HG02938 (cell line): ENCODE measurements around the gene NBEA.

Experiments
- ATAC-seq: cut with Tn5 transposase; IDR thresholded peaks from one replicate; pipeline ENCODE4 v1.9.1; 2021; ENCODE audit warnings: mild to moderate bottlenecking, moderate library complexity; ENCODE audit not compliant: unreplicated experiment

Gene NBEA

DNA sequence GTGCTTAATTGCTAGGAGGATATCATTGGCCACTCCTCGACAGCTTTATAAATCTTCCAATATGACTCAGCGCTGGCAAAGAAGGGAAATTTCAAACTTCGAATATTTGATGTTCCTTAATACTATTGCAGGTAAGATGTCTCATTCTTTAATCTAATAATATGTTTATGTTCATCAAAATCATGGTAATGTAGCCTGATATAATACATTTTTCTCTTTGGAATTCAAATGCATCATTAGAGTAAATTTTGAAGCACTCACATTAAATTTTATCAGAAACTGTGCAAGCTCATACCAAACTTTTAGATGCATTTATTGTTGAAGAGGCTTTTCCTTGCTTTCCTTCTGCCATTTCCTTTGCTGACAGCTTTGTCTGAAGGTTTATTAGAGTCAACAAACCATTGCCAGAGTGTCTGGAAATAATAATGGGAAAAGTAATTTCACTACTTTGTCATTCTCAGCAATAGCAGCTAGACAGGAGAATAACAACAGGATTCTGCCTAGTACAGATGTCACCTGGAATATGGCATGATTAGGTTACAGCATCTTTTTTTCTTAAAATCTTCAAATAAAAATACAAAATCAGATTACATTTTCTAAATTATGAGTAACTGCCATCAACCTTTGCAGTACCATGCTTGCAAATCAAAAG is 613.0 kb downstream of the NBEA start:
- no peak for ATAC-seq

DNA sequence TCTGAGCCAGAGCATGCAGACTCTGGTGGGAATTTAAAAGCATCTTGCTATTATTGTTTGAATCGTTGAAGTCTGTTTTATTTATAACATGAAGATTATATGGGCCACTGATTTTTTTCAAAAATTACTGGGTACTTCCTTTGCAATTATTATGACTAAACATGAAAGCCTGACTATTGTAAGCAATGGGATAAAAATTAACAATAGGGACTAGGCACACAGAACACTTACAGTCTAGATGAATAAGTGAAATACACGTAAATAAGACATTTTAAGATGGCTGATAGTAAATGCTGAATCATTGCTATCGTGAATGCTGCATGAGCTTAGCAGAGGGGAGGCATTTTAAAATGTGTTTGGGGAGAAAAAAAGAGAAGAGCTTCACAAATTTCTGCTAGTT is 615.4 kb downstream of the NBEA start:
- no peak for ATAC-seq

GRCh38 chr13:35561540-35561939 is 619.5 kb downstream of the NBEA start:
- ATAC-seq, result no peak

DNA sequence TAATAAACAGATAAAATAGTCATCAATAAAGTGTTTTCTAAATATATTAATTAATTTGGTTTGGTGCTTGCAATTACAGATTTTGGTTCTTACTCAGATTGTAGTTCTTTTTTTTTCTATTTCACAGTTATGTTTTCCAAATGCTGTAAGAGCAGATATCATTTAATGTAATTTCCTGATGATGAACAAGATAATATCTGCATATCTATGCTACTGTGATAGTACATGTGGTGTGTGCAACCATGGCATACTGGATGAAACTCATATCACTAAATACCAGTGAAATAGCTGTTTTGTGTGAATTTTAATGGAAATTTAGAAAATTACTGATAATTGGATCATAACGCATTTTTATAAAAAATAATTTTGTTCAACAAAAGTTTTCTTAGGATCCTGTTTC is 623.2 kb downstream of the NBEA start:
- no peak for ATAC-seq

DNA sequence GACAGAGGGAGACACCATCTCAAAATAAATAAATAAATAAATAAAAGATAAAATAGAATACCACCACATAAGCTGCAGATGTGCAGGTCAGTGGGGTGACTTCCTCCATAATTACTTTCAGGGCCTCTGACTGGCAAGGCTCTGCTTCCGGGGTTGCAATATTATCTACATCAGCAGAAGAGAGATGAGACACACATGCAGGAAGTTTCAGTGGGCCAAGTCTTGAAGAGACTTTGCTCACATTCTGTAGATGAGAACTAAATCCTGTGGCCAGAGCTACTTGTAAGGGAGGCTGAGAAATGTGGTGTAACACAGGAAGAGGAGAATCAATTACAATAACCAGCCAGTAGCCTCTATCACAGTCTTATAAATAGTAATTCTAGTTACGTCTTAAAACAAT is 624.3 kb downstream of the NBEA start:
- no peak for ATAC-seq

GRCh38 chr13:35567406-35567980 is 625.4 kb downstream of the NBEA start:
- no peak for ATAC-seq

DNA sequence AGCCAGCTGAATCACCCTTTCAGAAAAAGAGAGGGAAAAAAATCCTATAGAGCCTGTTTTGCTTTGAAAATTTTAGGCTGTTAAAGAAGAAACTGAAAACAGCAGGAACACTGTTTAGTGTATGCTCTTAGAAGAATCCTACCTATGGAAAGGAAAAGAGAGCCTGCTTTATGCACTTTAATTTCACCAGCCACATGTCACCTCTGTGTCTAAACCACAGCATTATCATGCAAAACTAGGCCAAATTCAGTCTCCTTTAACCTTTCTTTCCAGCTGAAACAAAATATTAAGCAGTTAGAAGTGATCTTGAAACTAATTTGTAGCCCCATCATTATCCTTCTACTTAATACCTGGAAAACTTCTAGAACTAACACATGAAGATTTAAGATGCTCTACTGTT is 631.6 kb downstream of the NBEA start:
- no peak for ATAC-seq

DNA sequence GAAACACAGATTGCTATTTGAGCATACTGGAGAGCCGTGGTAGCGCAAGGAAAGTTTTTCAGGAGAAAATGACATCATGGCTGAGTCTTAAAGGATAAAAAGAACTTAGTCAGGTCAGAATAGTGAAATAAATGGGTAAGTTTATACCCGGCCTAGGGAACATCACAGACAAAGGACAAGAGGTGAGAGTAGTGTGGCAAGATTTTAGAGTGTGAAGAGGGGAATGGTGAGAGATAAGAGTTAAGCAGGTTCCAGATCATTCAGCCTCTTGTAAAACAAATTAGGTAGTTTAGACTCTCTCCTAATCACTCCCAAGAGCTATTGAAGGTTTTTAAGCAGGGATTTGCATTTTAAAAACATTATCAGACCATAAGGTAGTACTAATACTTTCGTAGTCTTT is 650.4 kb downstream of the NBEA start:
- no peak for ATAC-seq

GRCh38 chr13:35593651-35594050 is 651.6 kb downstream of the NBEA start:
- no peak for ATAC-seq

DNA sequence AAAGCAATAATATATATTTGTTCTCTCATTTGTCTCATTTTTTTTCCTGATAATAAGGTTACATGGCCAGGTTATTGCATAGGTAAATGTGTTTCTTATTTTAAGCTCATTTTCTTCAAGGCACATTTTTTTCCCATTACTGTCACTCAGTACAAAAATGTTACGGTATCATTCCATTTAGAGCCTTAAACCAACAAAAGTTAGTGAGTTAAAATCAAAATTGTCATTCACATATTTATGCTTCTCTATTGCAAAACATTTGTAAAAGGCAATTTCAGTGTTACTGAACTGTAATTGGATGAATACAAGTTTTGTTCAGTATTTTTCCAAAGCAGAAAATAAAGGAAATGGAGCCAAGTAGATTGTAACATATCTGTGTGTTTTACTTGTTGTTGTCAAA is 652.0 kb downstream of the NBEA start:
- ATAC-seq, result no peak

- ATAC-seq, result no peak
These were observed 653.1 kb downstream of the NBEA start for GRCh38 chr13:35595181-35595580.

DNA sequence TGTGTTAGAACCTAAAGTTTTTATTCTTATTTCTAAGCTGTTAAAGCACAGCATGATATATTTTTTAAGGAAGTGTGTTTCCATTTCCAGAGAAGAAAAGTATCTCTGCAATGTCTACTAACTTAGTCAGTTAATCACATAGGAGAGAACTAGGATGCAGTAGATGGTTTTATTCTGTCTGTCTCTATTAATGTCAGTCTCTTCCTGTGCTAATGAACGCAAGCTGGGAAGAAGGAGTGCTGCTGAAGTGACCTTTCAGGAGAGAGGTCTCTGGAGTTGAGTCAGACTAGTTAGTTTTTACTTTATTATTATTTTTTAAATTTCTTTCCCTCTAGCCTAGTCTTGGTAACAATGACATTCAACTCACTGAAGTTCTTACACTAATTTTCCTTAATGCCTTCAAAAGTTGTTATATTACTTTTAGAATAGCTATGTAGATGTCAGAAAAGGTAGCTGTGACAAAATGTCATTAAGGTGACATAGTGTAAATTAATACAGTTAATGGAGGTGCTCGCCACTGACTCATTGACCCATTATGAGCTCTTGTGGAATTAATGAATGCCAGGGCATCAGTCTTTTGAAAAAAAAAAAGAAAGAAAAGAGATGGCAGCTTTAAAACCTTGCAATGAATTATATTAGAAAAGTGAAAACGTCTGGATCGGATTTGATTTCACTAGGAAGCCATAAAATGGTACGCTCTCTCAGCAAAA is 654.4 kb downstream of the NBEA start:
- no peak for ATAC-seq

DNA sequence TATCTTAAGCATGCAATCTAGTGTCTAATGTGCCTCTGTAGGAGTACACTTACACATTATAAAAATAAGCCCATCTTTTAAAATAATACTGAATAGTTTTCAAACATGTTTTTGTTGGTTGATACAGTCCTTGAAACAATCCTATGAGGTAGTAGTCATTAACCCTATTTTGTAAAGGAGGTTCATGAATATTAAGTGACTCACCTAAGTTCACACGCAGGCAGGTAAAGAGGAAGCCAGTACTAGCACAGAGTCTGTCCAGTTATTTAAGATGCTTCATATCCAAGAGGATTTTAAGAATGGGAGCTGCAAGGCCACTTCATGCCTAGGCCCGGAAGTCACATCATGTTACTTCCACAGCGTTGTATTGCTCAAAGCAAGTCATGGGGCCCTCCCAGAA is 655.4 kb downstream of the NBEA start:
- no peak for ATAC-seq

DNA sequence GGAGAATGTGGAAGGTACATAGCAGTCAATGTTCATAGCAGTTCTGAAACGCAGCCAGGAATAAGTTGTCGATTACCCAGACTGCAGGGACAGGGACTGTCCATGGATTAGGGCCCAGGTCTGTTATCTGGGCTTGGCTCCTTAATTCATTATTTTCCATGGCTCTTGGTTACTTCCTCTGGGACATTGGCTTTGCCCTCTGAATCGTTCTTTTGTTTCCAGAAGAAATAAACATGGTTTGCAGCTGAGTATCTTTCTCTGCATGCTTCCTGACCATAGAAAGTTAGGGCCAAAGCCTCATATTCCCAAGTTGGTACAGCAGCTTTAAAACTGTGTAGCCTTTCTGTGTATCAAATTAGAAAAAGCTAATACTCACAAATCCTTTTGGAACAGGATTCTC is 656.2 kb downstream of the NBEA start:
- ATAC-seq, result no peak

DNA sequence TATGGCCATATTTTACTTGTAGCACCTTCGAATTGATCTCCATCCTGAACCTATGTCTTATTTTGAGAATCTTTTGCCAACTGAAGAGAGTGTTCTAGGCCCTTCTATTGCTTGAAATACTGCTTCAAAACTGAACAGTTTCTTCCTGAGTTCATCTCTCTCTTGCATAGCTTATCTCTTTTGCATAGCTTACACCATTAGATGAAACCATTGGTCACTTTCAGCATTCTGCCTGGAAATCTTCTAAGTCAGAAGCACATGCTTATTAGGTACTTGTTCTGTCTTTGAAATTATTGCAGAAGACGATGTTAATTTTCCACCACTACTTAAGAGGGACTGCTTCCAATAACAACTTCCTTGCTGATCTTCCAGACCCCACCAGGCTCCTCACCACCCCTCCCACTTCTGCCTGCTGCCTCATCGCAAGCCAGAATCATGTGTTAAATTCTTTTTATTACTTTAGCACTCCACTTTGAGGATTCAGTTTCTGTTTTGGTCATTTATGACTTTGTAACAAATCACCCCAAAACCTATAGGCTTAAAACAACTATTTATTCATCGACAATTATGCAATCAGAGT is 656.8 kb downstream of the NBEA start:
- no peak for ATAC-seq

- no peak for ATAC-seq
These were observed 657.3 kb downstream of the NBEA start for GRCh38 chr13:35599384-35599783.

DNA sequence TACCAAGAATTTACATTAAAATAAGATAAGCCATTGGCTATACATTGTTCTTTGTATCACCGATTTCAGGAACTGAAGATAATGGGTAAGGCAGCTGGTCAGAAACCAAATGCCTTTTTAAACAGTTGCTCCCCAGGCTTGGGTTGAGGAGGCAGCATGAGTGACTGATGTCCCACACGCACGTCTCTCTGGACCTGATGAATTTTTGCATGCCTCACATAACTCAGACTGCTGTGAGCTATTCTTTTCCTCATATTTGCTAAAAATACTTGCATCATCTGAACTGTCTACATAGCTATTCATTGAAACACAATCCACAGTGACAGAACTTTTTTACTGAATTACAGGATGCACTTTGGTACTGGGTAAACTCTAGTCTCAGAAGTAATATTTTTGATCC is 658.1 kb downstream of the NBEA start:
- ATAC-seq, result no peak

GRCh38 chr13:35603593-35604285 is 661.7 kb downstream of the NBEA start:
- ATAC-seq, result no peak

DNA sequence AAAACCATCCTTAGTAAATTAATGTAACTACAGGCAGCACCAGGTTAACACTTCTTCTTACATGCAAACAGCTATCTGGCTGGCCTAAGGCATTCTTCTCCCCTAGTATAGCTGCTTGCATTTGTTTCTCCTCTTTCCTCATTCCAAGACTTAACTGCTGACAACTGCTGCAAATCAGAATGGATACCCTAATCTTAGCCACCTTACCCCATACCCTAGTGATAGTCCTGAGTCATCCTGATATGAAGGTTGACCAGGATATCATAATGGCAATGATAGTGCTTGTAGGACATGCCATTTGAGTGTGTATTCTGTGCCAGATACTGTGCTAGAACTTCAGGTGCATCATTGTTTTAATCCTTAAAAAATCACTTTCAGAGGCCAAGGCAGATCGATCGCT is 672.6 kb downstream of the NBEA start:
- no peak for ATAC-seq

- no peak for ATAC-seq
These were observed 675.4 kb downstream of the NBEA start for GRCh38 chr13:35617420-35617819.

DNA sequence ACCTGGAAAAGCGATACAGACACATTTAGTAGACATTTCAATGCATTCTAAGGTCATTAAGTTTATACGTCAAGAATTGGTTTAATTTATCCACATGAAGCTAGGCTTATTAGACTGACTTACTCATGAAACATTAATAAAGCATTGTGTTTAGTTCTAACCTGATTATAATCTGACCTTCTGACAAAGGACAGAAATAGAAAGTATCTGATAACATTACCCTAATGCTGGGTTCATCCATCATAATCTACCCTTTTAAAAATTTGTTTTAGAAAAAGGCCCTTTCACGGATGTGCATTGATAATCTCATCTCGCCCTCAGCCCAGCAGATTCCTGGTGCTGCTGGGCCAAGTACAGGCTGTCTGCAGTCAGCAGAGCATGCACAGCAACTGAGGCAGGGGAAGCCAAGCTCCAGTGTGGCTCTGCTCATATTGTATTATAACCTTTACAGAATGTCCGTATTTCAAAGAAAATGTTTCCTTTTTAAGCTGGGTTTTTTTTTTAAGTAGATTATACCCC is 676.6 kb downstream of the NBEA start:
- ATAC-seq, result no peak
